HG02623 (cell line): Measurements from ENCODE around the gene PSG11.
"Not testable (repeated sequence)": the region's sequence is repeated elsewhere in the genome, so short reads cannot be mapped to it uniquely, and the experiment has no call there.

Experiments used
- ATAC-seq: cut with Tn5 transposase; IDR thresholded peaks from one replicate; pipeline ENCODE4 v1.9.1; 2021; ENCODE audit warnings: moderate library complexity; ENCODE audit not compliant: unreplicated experiment

PSG11 gene

GRCh38 chr19:43026369-43026768 lies at the start of gene PSG11:
TSS of gene PSG11 (minus strand) at chr19:43026469. CDS start at chr19:43026372, 97 bp downstream.
- ATAC-seq: not testable (repeated sequence)

GRCh38 chr19:43062418-43062817 lies 36.1 kb upstream of the PSG11 start:
- not testable (repeated sequence) for ATAC-seq

GRCh38 chr19:43061326-43061725 lies 35.1 kb upstream of the PSG11 start:
- ATAC-seq: not testable (repeated sequence)

GRCh38 chr19:43060254-43060653 lies 34.0 kb upstream of the PSG11 start:
- not testable (repeated sequence) for ATAC-seq

GRCh38 chr19:43059482-43059881 lies 33.2 kb upstream of the PSG11 start:
- ATAC-seq: not testable (repeated sequence)

GRCh38 chr19:43058440-43058839 lies 32.2 kb upstream of the PSG11 start:
- not testable (repeated sequence) for ATAC-seq

- ATAC-seq: not testable (repeated sequence)
Measured at GRCh38 chr19:43047966-43048365, 21.7 kb upstream of the PSG11 start.

GRCh38 chr19:43046578-43046977 lies 20.3 kb upstream of the PSG11 start:
- not testable (repeated sequence) for ATAC-seq

- not testable (repeated sequence) for ATAC-seq
Measured at GRCh38 chr19:43043492-43044180, 17.4 kb upstream of the PSG11 start.

GRCh38 chr19:43031645-43032044 lies 5.4 kb upstream of the PSG11 start:
- not testable (repeated sequence) for ATAC-seq

GRCh38 chr19:43028866-43029265 lies 2.6 kb upstream of the PSG11 start:
- ATAC-seq: no peak

- ATAC-seq: not testable (repeated sequence)
Measured at GRCh38 chr19:43027985-43028384, 1.7 kb upstream of the PSG11 start.

GRCh38 chr19:43027061-43027460 lies 792 bp upstream of the PSG11 start:
- ATAC-seq: not testable (repeated sequence)

- ATAC-seq: not testable (repeated sequence)
Measured at GRCh38 chr19:43022098-43022497, 4.2 kb downstream of the PSG11 start.

- not testable (repeated sequence) for ATAC-seq
Measured at GRCh38 chr19:43021629-43022028, 4.6 kb downstream of the PSG11 start.

- not testable (repeated sequence) for ATAC-seq
Measured at GRCh38 chr19:43019588-43019987, 6.7 kb downstream of the PSG11 start.

GRCh38 chr19:43005841-43006240 lies 20.4 kb downstream of the PSG11 start:
- not testable (repeated sequence) for ATAC-seq

GRCh38 chr19:43004846-43005245 lies 21.4 kb downstream of the PSG11 start:
- ATAC-seq: not testable (repeated sequence)

GRCh38 chr19:43003634-43004033 lies 22.6 kb downstream of the PSG11 start:
- ATAC-seq: not testable (repeated sequence)

GRCh38 chr19:43002948-43003347 lies 23.3 kb downstream of the PSG11 start:
- ATAC-seq: not testable (repeated sequence)

GRCh38 chr19:42996161-42996560 lies 30.1 kb downstream of the PSG11 start:
- not testable (repeated sequence) for ATAC-seq

- not testable (repeated sequence) for ATAC-seq
Measured at GRCh38 chr19:42992029-42992604, 34.2 kb downstream of the PSG11 start.
